Parathyroid adenoma (tissue), 2 donors: ENCODE measurements around the gene PSMB7.

Experiments
- H2AFZ ChIP-seq: fragments of 300-600 bp; sonication (generic); one replicate; pipeline ENCODE4 v1.7.0; 2017; ENCODE audit warnings: antibody characterized with exemption, mild to moderate bottlenecking
- H3K27ac ChIP-seq: fragments of 300-600 bp; sonication (generic); one replicate; pipeline ENCODE4 v1.7.0; 2017
- H3K27me3 ChIP-seq: fragments of 300-600 bp; sonication (generic); one replicate; pipeline ENCODE4 v1.7.0; 2017; ENCODE audit warnings: low read length; ENCODE audit not compliant: control insufficient read depth, insufficient read depth
- H3K36me3 ChIP-seq: fragments of 300-600 bp; sonication (generic); one replicate; pipeline ENCODE4 v1.7.0; 2017; ENCODE audit warnings: low read length; ENCODE audit not compliant: control insufficient read depth, insufficient read depth
- H3K4me1 ChIP-seq: fragments of 300-600 bp; sonication (generic); one replicate; pipeline ENCODE4 v1.7.0; 2017; ENCODE audit warnings: control low read depth
- H3K4me2 ChIP-seq: fragments of 300-600 bp; sonication (generic); one replicate; pipeline ENCODE4 v1.7.0; 2017; ENCODE audit warnings: low read length
- H3K4me3 ChIP-seq: fragments of 300-600 bp; sonication (generic); one replicate; pipeline ENCODE4 v1.7.0; 2017; ENCODE audit warnings: low read depth, low read length
- H3K79me2 ChIP-seq: fragments of 300-600 bp; sonication (generic); one replicate; pipeline ENCODE4 v1.7.0; 2017; ENCODE audit warnings: control low read depth
- H3K9ac ChIP-seq: fragments of 300-600 bp; sonication (generic); one replicate; pipeline ENCODE4 v1.7.0; 2017; ENCODE audit warnings: mild to moderate bottlenecking
- H3K9me3 ChIP-seq: fragments of 300-600 bp; sonication (generic); one replicate; pipeline ENCODE4 v1.7.0; 2017; ENCODE audit warnings: low read length; ENCODE audit not compliant: control insufficient read depth
- TF ChIP-seq, protein P1 (sequence below): fragments of 300-600 bp; sonication (generic); IDR thresholded peaks from one replicate; pipeline ENCODE4 v1.7.0; 2017; ENCODE audit warnings: antibody characterized with exemption, mild to moderate bottlenecking
- donor health status: primary hyperparathyroidism.

Gene PSMB7

DNA sequence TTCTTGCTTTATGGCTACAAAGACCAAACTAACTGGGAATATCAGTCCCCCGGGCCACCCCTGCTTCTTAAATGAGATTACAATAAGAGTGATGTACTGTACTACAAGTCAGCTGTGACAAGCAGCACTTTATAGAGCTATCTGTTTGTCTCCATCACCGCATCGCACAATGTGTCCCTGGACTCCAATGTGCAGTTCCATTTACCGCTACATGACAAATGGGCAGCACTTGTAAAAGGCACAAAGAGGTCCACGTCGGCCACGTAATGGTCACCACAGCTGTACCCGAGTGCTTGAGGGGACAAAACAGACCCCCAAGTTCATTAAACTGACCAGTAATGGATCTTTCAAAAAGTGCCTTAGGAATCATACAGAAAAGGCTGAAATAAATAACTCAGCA is 54.1 kb downstream of the PSMB7 start:
- H3K27ac ChIP-seq, result no peak overlapping the region
- H3K9ac ChIP-seq, result no peak overlapping the region
- H3K27me3 ChIP-seq, result no peaks in the 10 kb centered on the region
- no peak overlapping the region for H3K4me3 ChIP-seq
- H3K36me3 ChIP-seq, result no peaks in the 10 kb centered on the region
- TF ChIP-seq, protein P1, sequence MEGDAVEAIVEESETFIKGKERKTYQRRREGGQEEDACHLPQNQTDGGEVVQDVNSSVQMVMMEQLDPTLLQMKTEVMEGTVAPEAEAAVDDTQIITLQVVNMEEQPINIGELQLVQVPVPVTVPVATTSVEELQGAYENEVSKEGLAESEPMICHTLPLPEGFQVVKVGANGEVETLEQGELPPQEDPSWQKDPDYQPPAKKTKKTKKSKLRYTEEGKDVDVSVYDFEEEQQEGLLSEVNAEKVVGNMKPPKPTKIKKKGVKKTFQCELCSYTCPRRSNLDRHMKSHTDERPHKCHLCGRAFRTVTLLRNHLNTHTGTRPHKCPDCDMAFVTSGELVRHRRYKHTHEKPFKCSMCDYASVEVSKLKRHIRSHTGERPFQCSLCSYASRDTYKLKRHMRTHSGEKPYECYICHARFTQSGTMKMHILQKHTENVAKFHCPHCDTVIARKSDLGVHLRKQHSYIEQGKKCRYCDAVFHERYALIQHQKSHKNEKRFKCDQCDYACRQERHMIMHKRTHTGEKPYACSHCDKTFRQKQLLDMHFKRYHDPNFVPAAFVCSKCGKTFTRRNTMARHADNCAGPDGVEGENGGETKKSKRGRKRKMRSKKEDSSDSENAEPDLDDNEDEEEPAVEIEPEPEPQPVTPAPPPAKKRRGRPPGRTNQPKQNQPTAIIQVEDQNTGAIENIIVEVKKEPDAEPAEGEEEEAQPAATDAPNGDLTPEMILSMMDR, result no peak
- no peaks in the 10 kb centered on the region for H3K9me3 ChIP-seq
- H3K4me1 ChIP-seq, result no peaks in the 10 kb centered on the region
- peaks cover 8% of the 10 kb centered on the region for H3K79me2 ChIP-seq
- H3K4me2 ChIP-seq, result no peak overlapping the region
- H2AFZ ChIP-seq, result no peak overlapping the region

DNA sequence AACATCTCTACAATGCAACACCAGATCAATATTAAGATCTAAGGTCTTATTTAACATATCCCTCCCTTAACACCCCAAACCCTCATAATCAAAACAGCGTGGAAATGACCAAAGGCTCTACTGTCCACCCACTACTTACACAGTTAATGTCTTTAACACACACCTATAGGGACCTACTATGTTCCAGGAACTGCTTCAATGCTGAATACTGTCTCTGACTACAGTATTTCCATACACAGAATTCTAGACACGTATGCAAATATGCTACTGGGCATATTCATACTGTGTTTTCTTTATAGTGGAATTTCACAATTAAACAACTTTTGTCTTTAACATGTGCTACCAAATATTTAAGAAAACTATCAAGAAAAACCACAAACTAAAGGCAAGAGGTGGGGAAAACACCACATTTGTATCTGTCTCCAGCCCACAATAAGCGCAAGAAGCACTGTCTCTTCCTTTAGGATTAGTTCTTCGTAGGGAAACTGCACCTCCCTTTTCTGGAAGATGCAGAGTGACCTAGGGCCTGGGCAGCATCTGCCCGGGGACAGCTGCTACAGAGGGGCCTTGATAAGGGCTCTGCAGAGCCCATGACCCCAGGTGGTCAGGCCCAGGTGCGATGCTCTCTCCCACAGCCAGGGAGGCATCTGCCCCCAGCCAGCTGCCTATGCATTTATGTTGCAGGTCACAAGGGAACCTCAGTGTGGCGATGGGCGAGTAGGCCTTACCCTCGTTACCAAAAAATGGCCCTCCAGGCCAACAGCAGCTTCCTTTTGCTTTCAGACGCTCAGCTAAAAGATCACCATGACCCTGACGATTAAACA is 55.2 kb downstream of the PSMB7 start:
- Histone ChIP-seq H3K36me3 (no peaks in the 10 kb centered on the region), H3K4me2 (no peak overlapping the region), H3K9me3 (no peaks in the 10 kb centered on the region), H3K79me2 (peaks cover 4% of the 10 kb centered on the region), H3K27ac (no peak overlapping the region), H3K4me3 (no peak overlapping the region), H2AFZ (no peak overlapping the region), H3K27me3 (no peaks in the 10 kb centered on the region), H3K4me1 (no peaks in the 10 kb centered on the region), H3K9ac (no peak overlapping the region)
- TF ChIP-seq, protein P1, result no peak

DNA sequence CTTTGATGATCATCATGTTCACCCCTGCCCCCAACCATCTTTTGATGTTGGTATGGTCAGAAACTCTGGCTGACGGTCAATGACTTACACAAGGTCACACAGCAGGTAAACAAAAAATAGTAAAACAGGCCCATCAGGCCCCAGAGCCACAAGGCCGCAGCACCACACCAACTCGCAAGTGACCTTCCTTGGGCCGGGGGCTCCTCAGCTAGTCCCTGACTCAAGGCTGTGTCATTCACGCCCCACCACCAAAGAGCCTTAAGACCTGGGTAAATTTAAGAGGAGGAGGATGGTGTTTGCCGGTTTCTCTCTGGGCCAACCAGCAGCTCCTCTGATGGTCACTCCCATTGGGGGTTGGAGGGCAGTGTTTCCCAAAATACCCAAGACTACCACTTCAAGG is 55.8 kb downstream of the PSMB7 start:
- no peaks in the 10 kb centered on the region for H3K36me3 ChIP-seq
- H3K9ac ChIP-seq, result no peak overlapping the region
- TF ChIP-seq, protein P1, result no peak
- no peak overlapping the region for H3K4me2 ChIP-seq
- H3K27me3 ChIP-seq, result no peaks in the 10 kb centered on the region
- no peak overlapping the region for H3K27ac ChIP-seq
- no peaks in the 10 kb centered on the region for H3K9me3 ChIP-seq
- H2AFZ ChIP-seq, result no peak overlapping the region
- no peaks in the 10 kb centered on the region for H3K4me1 ChIP-seq
- H3K79me2 ChIP-seq, result no peaks in the 10 kb centered on the region
- no peak overlapping the region for H3K4me3 ChIP-seq

DNA sequence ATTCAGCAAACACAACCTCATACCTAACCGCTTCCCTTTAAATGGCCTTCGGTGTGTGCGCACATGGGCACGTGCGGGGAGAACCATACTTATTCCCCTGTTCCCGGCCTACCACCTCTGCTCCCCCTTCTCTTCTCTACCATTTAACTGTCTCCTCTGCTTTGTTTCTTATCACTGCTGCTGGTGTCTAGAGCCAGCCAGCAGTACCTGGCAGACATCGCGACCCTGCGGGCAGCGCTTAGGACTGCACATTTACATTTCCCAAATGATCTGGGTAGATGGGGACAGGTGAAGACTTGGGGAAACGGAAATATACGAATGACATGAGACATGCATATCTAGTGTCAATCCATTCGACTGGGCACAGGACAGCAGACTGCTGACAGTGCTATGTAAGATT is 56.6 kb downstream of the PSMB7 start:
- Histone ChIP-seq H2AFZ (no peak overlapping the region), H3K27ac (no peak overlapping the region), H3K4me3 (no peak overlapping the region), H3K79me2 (no peaks in the 10 kb centered on the region), H3K4me1 (no peaks in the 10 kb centered on the region), H3K36me3 (no peaks in the 10 kb centered on the region), H3K27me3 (no peaks in the 10 kb centered on the region), H3K9me3 (no peaks in the 10 kb centered on the region), H3K4me2 (no peak overlapping the region), H3K9ac (no peak overlapping the region)
- TF ChIP-seq, protein P1, result no peak
